CD4-positive, CD25-positive, alpha-beta regulatory T cell (primary cell): Measurements from ENCODE around the gene SLC6A6. TPM values are rescaled to one million over a fixed set of nuclear protein-coding genes. Genes with fewer than 3 reads are reported as not detected.

Source experiments
- ATAC-seq, 2 donors: fragments of 150-1000 bp; cut with Tn5 transposase; one replicate each; pipeline ENCODE4 v1.10.0; 2021; ENCODE audit warnings: low read depth in 2 of 2, moderate number of reproducible peaks in 2 of 2, moderate library complexity in 1 of 2
- DNase-seq, 3 donors: peaks; one replicate each; pipeline versions ENCODE4 v3.0.0 to v3.0.0-alpha.2; 2012 to 2022; ENCODE audit warnings: mixed read lengths in 1 of 3
- H3K27ac ChIP-seq: one replicate; pipeline ENCODE4 v1.7.0; 2013; ENCODE audit warnings: mild to moderate bottlenecking, low read length; ENCODE audit not compliant: insufficient read depth, poor library complexity, severe bottlenecking
- H3K27me3 ChIP-seq: one replicate; pipeline ENCODE4 v1.7.0; 2013; ENCODE audit warnings: low read length; ENCODE audit not compliant: control insufficient read depth, insufficient read depth
- H3K36me3 ChIP-seq: one replicate; pipeline ENCODE4 v1.7.0; 2013; ENCODE audit warnings: mild to moderate bottlenecking, low read length, moderate library complexity; ENCODE audit not compliant: control insufficient read depth, insufficient read depth
- H3K4me1 ChIP-seq: 2 replicates; pipeline ENCODE4 v1.7.0; 2013; ENCODE audit warnings: mild to moderate bottlenecking, low read length; ENCODE audit not compliant: insufficient read depth, control insufficient read depth, poor library complexity, severe bottlenecking
- H3K4me3 ChIP-seq: one replicate; pipeline ENCODE4 v1.7.0; 2013; ENCODE audit warnings: low read depth, mild to moderate bottlenecking, low read length, moderate library complexity
- H3K9me3 ChIP-seq, 2 experiments: 1 replicate in 1 of 2; 2 replicates in 1 of 2; pipeline ENCODE4 v1.7.0; 2013; ENCODE audit warnings: low read length in 2 of 2, mild to moderate bottlenecking in 1 of 2, moderate library complexity in 1 of 2; ENCODE audit not compliant: control insufficient read depth in 2 of 2
- H3K27ac Mint-ChIP-seq, 3 donors: one replicate each; pipeline ENCODE4 v1.8.0; 2020 to 2022; ENCODE audit warnings: mild to moderate bottlenecking in 3 of 3, mixed read lengths in 3 of 3, moderate library complexity in 2 of 3
- H3K27me3 Mint-ChIP-seq: one replicate; pipeline ENCODE4 v1.8.0; 2022; ENCODE audit warnings: mild to moderate bottlenecking, mixed read lengths
- H3K36me3 Mint-ChIP-seq: one replicate; pipeline ENCODE4 v1.8.0; 2020; ENCODE audit warnings: mixed read lengths
- H3K4me1 Mint-ChIP-seq, 4 donors: one replicate each; pipeline ENCODE4 v1.8.0; 2020 to 2022; ENCODE audit warnings: mixed read lengths in 4 of 4, mild to moderate bottlenecking in 1 of 4
- H3K4me3 Mint-ChIP-seq, 4 donors: one replicate each; pipeline ENCODE4 v1.8.0; 2020 to 2022; ENCODE audit warnings: mild to moderate bottlenecking in 4 of 4, mixed read lengths in 4 of 4, moderate library complexity in 3 of 4
- H3K9me3 Mint-ChIP-seq, 7 donors: one replicate each; pipeline ENCODE4 v1.8.0; 2020 to 2022; ENCODE audit warnings: mixed read lengths in 7 of 7, mild to moderate bottlenecking in 3 of 7, moderate library complexity in 2 of 7
- polyA plus RNA-seq, 4 donors: library from polyadenylated mRNA; unstranded; fragments of 300-500 nt; fragmentation: Illumina TruSeq; gene quantifications; one replicate each; pipeline ENCODE4 v1.2.3, GENCODE V29; 2021
- total RNA-seq: library from RNA; stranded (reverse); gene quantifications from one replicate; pipeline ENCODE4 v1.2.3, GENCODE V29; 2022

SLC6A6 gene
- total and polyA plus RNA-seq, 5 donors from 2014 or later = 6.9 to 73.3 (median 9.1) TPM

DNA sequence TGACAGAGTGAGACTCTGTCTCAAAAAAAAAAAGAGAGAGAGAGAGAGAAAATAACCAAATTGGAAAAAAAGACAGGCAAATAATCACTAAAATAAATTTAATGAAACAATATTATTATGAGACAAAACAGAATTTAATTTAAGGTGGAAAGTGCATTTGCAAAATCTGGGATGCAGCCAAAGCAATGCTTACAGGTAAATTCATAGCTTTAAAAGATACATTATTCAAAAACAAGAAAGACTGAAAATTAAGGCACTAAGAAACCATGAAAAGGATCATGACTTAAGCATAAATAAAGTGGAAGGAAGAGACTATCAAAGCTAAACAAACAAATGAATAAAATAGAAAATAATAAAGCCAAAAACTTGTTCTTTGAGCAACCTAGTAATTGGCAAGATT lies 100.1 kb downstream of the SLC6A6 start:
- ATAC-seq (no peak), DNase-seq (no peak)
- Histone ChIP-seq H3K27ac (no peak overlapping the region), H3K4me3 (no peak overlapping the region), H3K27me3 (no peaks in the 10 kb centered on the region), H3K36me3 (no peaks in the 10 kb centered on the region), H3K4me1 (no peaks in the 10 kb centered on the region), H3K9me3 (peaks cover 7 to 15% of the 10 kb centered on the region in 2 experiments)
- Mint-ChIP-seq H3K9me3 (peaks cover 2 to 18% (median 6%) of the 10 kb centered on the region in 7 donors), H3K4me3 (no peak overlapping the region), H3K4me1 (no peaks in the 10 kb centered on the region), H3K27ac (no peak overlapping the region), H3K36me3 (no peaks in the 10 kb centered on the region), H3K27me3 (peaks cover 4% of the 10 kb centered on the region)

DNA sequence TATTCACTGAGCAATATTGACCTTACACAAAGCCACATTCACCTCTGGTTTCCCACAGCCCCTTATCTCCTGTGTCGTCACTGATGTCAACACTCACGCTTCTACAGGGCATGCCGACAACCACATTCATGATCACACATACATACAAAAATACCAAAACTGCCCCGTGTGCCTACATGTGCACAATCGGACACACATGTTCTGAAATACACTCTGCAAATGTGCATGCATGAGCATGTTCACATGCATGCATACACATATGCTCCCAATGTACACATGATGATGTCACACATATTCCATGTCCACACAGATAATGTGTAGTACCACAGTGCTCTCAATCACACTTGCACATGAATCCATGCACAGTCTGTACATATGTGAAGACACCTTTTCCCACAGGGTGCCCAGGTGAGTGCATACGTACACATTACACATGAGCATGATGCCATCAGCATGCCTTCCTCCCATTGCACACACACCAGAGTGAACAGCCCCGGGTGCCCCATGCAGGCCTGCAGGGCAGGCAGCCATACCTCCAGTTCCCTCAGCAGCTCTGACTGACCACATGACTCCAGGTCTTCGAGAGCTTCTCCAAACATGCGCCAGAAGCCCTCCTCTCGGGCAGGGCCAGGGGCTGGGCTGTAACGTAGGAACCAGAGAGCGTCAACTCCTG lies 100.8 kb downstream of the SLC6A6 start:
- Histone ChIP-seq H3K36me3 (no peaks in the 10 kb centered on the region), H3K4me1 (no peaks in the 10 kb centered on the region), H3K9me3 (peaks cover 7 to 15% of the 10 kb centered on the region in 2 experiments), H3K27me3 (no peaks in the 10 kb centered on the region), H3K4me3 (no peak overlapping the region), H3K27ac (no peak overlapping the region)
- Mint-ChIP-seq H3K4me3 (no peak overlapping the region), H3K27ac (no peak overlapping the region), H3K9me3 (peaks cover 1 to 17% (median 6%) of the 10 kb centered on the region in 7 donors), H3K27me3 (peaks cover 4% of the 10 kb centered on the region), H3K4me1 (no peaks in the 10 kb centered on the region), H3K36me3 (no peaks in the 10 kb centered on the region)
- DNase-seq (no peak), ATAC-seq (no peak)

DNA sequence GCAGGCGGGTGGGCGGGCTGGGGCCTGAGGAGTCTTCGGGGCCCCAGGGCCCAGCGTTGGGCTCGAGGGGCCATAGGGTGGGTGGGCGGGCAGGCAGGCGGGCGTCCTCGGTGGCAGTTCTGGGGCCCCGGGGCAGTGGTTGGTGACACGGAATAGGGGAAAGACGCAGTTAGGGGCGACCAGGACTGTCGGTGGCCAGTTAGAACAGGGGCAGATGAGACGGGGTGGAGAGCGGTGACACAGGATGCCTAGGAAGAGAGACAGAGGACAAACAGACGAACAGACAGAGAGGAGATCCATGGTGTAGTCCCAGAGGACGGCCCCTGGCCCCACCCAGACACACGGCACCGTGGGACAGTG lies 101.3 kb downstream of the SLC6A6 start:
- no peak overlapping the region for H3K4me3 Mint-ChIP-seq
- no peak overlapping the region for H3K4me3 ChIP-seq
- H3K27ac Mint-ChIP-seq = no peak overlapping the region

GRCh38 chr3:14505001-14505802 lies 102.8 kb downstream of the SLC6A6 start:
- H3K9me3 Mint-ChIP-seq = peaks cover under 1 to 17% (median 3%) of the 10 kb centered on the region in 7 donors
- H3K4me1 ChIP-seq = no peaks in the 10 kb centered on the region
- H3K36me3 Mint-ChIP-seq = no peaks in the 10 kb centered on the region
- H3K4me3 ChIP-seq = no peak overlapping the region
- peaks cover 7 to 15% of the 10 kb centered on the region in 2 experiments for H3K9me3 ChIP-seq
- no peaks in the 10 kb centered on the region for H3K27me3 Mint-ChIP-seq
- no peak overlapping the region for H3K27ac Mint-ChIP-seq
- peaks cover 0 to 4% (median 0%) of the 10 kb centered on the region in 4 donors for H3K4me1 Mint-ChIP-seq
- ATAC-seq = no peak
- no peak for DNase-seq
- no peak overlapping the region for H3K4me3 Mint-ChIP-seq
- no peaks in the 10 kb centered on the region for H3K27me3 ChIP-seq
- H3K36me3 ChIP-seq = no peaks in the 10 kb centered on the region
- H3K27ac ChIP-seq = no peak overlapping the region

More for the DNA sequence above, 101.3 kb downstream of the SLC6A6 start:
- Histone ChIP-seq H3K4me1 (no peaks in the 10 kb centered on the region), H3K27me3 (no peaks in the 10 kb centered on the region), H3K36me3 (no peaks in the 10 kb centered on the region), H3K27ac (no peak overlapping the region), H3K9me3 (peaks cover 7 to 15% of the 10 kb centered on the region in 2 experiments)
- H3K4me1 Mint-ChIP-seq = peaks cover 0 to under 1% (median 0%) of the 10 kb centered on the region in 4 donors
- peaks cover 2% of the 10 kb centered on the region for H3K27me3 Mint-ChIP-seq
- H3K9me3 Mint-ChIP-seq = peaks cover 1 to 17% (median 6%) of the 10 kb centered on the region in 7 donors
- no peaks in the 10 kb centered on the region for H3K36me3 Mint-ChIP-seq
- no peak for DNase-seq
- no peak for ATAC-seq

DNA sequence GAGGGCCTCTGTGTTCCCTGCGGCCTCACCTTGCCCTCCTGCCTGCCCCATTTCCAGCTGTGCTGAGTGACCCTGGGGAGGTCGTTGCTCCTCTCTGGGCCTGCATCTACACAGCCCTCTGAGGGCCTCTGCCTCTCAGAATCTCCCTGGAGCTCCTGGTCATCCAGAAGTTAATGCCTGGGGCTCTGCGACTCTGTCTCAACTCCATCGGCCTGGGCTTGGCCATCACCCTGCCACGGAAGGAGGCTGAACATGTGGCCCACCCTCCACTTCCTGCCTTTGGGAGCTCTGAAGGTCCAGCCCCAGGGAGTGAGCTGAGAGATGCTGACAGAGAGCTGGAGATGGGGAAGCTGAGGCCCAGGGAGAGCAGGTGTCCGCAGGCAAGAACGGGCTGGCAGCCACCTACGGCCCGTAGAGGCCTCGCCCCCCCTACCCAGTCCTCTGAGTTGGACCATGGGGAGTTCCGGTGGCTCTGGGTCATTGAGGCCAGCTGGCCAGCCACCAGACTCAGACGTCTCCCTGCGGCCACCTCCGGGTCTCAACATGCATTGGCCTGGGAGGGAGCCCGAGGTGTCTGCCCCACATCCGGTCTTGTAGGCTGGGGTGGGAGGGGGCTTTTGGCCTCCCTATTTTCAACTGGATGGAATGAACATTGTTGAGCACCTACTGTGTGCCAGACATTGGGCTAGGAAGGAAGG lies 103.5 kb downstream of the SLC6A6 start:
- Histone ChIP-seq H3K27me3 (no peaks in the 10 kb centered on the region), H3K9me3 (peaks cover 7 to 15% of the 10 kb centered on the region in 2 experiments), H3K4me1 (no peaks in the 10 kb centered on the region), H3K36me3 (no peaks in the 10 kb centered on the region), H3K27ac (no peak overlapping the region), H3K4me3 (no peak overlapping the region)
- Mint-ChIP-seq H3K27me3 (no peaks in the 10 kb centered on the region), H3K27ac (no peak overlapping the region), H3K36me3 (no peaks in the 10 kb centered on the region), H3K9me3 (peaks cover 0 to 13% (median 2%) of the 10 kb centered on the region in 7 donors), H3K4me1 (peaks cover 0 to 4% (median 0%) of the 10 kb centered on the region in 4 donors), H3K4me3 (no peak overlapping the region)
- no peak for DNase-seq
- ATAC-seq = no peak

- no peaks in the 10 kb centered on the region for H3K27me3 Mint-ChIP-seq
These were observed 104.4 kb downstream of the SLC6A6 start for GRCh38 chr3:14506626-14507304.

GRCh38 chr3:14507305-14507741 lies 104.9 kb downstream of the SLC6A6 start:
- Histone ChIP-seq H3K36me3 (no peaks in the 10 kb centered on the region), H3K9me3 (peaks cover 7% of the 10 kb centered on the region in 2 experiments), H3K4me3 (no peak overlapping the region), H3K27me3 (no peaks in the 10 kb centered on the region), H3K4me1 (no peaks in the 10 kb centered on the region), H3K27ac (no peak overlapping the region)
- Mint-ChIP-seq H3K27me3 (no peaks in the 10 kb centered on the region), H3K4me1 (peaks cover 0 to 4% (median 0%) of the 10 kb centered on the region in 4 donors), H3K27ac (no peak overlapping the region), H3K4me3 (no peak overlapping the region), H3K9me3 (peaks cover 0 to 11% (median 2%) of the 10 kb centered on the region in 7 donors), H3K36me3 (no peaks in the 10 kb centered on the region)
- DNase-seq = no peak
- ATAC-seq = no peak

More at GRCh38 chr3:14506626-14507304, 104.4 kb downstream of the SLC6A6 start:
- H3K4me3 Mint-ChIP-seq = no peak overlapping the region
- H3K27ac Mint-ChIP-seq = no peak overlapping the region
- peaks cover 0 to 4% (median 0%) of the 10 kb centered on the region in 4 donors for H3K4me1 Mint-ChIP-seq
- no peaks in the 10 kb centered on the region for H3K36me3 ChIP-seq
- no peaks in the 10 kb centered on the region for H3K4me1 ChIP-seq
- DNase-seq = no peak
- H3K4me3 ChIP-seq = no peak overlapping the region
- no peak overlapping the region for H3K27ac ChIP-seq
- H3K36me3 Mint-ChIP-seq = no peaks in the 10 kb centered on the region
- no peaks in the 10 kb centered on the region for H3K27me3 ChIP-seq
- no peak for ATAC-seq
- H3K9me3 Mint-ChIP-seq = peaks cover 0 to 11% (median 2%) of the 10 kb centered on the region in 7 donors
- peaks cover 7 to 11% of the 10 kb centered on the region in 2 experiments for H3K9me3 ChIP-seq
